K562 (cell line): ENCODE measurements around the gene P4HB. TPM values are rescaled to one million over a fixed set of nuclear protein-coding genes. Genes with fewer than 3 reads are reported as not detected.
A peak's percentile ranks its signal among the peaks of the same experiment; 100 is the strongest.

Source experiments
- ATAC-seq: fragments of 200-7000 bp; cut with Tn5 transposase; 3 replicates; pipeline ENCODE4 v1.9.1; 2020; ENCODE audit warnings: moderate library complexity
- BruUV-seq: library from RNA; stranded (reverse); fragments of 400-500 nt; replicated peaks from 2 replicates; lab custom pipeline; 2021; lab: Mats Ljungman, UMichigan
- CTCF ChIA-PET: fragments of 300-600 bp; formaldehyde crosslinking; extraction: SDS; loops from one replicate; lab custom pipeline; 2021; ENCODE audit warnings: low intra/inter-chr PET ratio; lab: Yijun Ruan, JAX
- POLR2A ChIA-PET: fragments of 300-600, 350-650 bp; sonication (Branson Sonifier 250); formaldehyde crosslinking; extraction: SDS; loops from one replicate; lab custom pipeline; 2021; ENCODE audit warnings: antibody characterized with exemption, inconsistent platforms; lab: Yijun Ruan, JAX
- DNase-seq, 4 experiments: peaks; one replicate each; pipeline versions ENCODE4 v3.0.0 to v3.0.0-alpha.2; 2011 to 2018; ENCODE audit warnings: low spot score in 3 of 4, mixed read lengths in 3 of 4; ENCODE audit errors: extremely low read depth in 1 of 4
- FAIRE-seq: peaks from 2 replicates; lab custom pipeline; 2011; peaks lifted over from hg19 to GRCh38; lab: Jason Lieb, UNC
- H2AFZ ChIP-seq: 2 replicates; pipeline ENCODE4 v1.6.0; 2011; ENCODE audit warnings: low read depth, low read length, control low read depth, inconsistent platforms
- H3K27ac ChIP-seq: fragments of 200-600 bp; 3 replicates; pipeline ENCODE4 v1.8.0; 2011; ENCODE audit warnings: low read depth, mild to moderate bottlenecking, control low read depth, inconsistent platforms, low read length, moderate library complexity, mixed read lengths; ENCODE audit errors: extremely low read depth
- H3K27me3 ChIP-seq, 2 experiments: fragments of 300-600 bp in 1 of 2; 2 replicates in 1 of 2; 3 replicates in 1 of 2; pipeline versions ENCODE4 v1.6.0 to v1.8.0; 2011; ENCODE audit warnings: inconsistent platforms in 2 of 2, low read length in 2 of 2, mild to moderate bottlenecking in 1 of 2, mixed read lengths in 1 of 2, moderate library complexity in 1 of 2; ENCODE audit not compliant: control insufficient read depth in 2 of 2, insufficient read depth in 2 of 2
- H3K36me3 ChIP-seq: fragments of 300-600 bp; 3 replicates; pipeline ENCODE4 v1.8.0; 2011; ENCODE audit warnings: mild to moderate bottlenecking, low read length, inconsistent platforms; ENCODE audit not compliant: control insufficient read depth, insufficient read depth
- H3K4me1 ChIP-seq, 2 experiments: fragments of 200-600 bp in 1 of 2; replicated peaks in 1 of 2; 2 replicates in 1 of 2; 3 replicates in 1 of 2; pipeline versions ENCODE4 v1.5.1 to v1.8.0; 2011; ENCODE audit warnings: inconsistent platforms in 2 of 2, low read length in 2 of 2, mild to moderate bottlenecking in 1 of 2, mixed read lengths in 1 of 2, moderate library complexity in 1 of 2; ENCODE audit not compliant: control insufficient read depth in 2 of 2, insufficient read depth in 2 of 2
- H3K4me2 ChIP-seq: 2 replicates; pipeline ENCODE4 v1.6.1; 2011; ENCODE audit warnings: low read length, control low read depth, inconsistent platforms, mixed read lengths; ENCODE audit not compliant: insufficient read depth
- H3K4me3 ChIP-seq: fragments of 200-600 bp; sonication (generic), shearing (Covaris generic); 2 replicates; pipeline ENCODE4 v1.5.1; 2016; ENCODE audit warnings: control low read depth, inconsistent platforms
- H3K79me2 ChIP-seq: fragments of 200-600 bp; 3 replicates; pipeline ENCODE4 v1.8.0; 2011; ENCODE audit warnings: low read length, inconsistent platforms; ENCODE audit not compliant: control insufficient read depth, insufficient read depth
- H3K9ac ChIP-seq, 2 experiments: 2 replicates each; pipeline versions ENCODE4 v1.6.0 to v1.6.1; 2011; ENCODE audit warnings: low read depth in 2 of 2, low read length in 2 of 2, control low read depth in 1 of 2, inconsistent platforms in 1 of 2, mild to moderate bottlenecking in 1 of 2, mixed read lengths in 1 of 2; ENCODE audit not compliant: insufficient read depth in 1 of 2
- H3K9me1 ChIP-seq: one replicate; pipeline ENCODE4 v1.6.0; 2011; ENCODE audit warnings: inconsistent platforms, mild to moderate bottlenecking, low read length, moderate library complexity; ENCODE audit not compliant: control insufficient read depth, insufficient read depth
- H3K9me3 ChIP-seq: replicated peaks from 2 replicates; pipeline ENCODE4 v1.5.1; 2011; ENCODE audit warnings: low read depth, low read length, inconsistent platforms; ENCODE audit not compliant: control insufficient read depth, insufficient read depth
- H4K20me1 ChIP-seq: replicated peaks from 2 replicates; pipeline ENCODE4 v1.6.1; 2011; ENCODE audit warnings: low read length, inconsistent platforms, mixed read lengths; ENCODE audit not compliant: control insufficient read depth, insufficient read depth
- ATF1 ChIP-seq, 2 experiments: fragments of 450-650 bp in 1 of 2; IDR thresholded peaks; 2 replicates each; pipeline ENCODE4 v1.6.1; 2016; ENCODE audit warnings: missing compliant biosample characterization in 1 of 2, missing genetic modification characterization in 1 of 2
- NFIC ChIP-seq: fragments of 450-650 bp; IDR thresholded peaks from 2 replicates; pipeline ENCODE4 v1.6.1; 2017; ENCODE audit warnings: mild to moderate bottlenecking, inconsistent platforms
- RBM34 ChIP-seq: fragments of 200-400 bp; formaldehyde crosslinking; IDR thresholded peaks from 2 replicates; pipeline ENCODE4 v1.6.1; 2018; ENCODE audit warnings: low read length, borderline replicate concordance; ENCODE audit not compliant: insufficient read depth
- RFX5 ChIP-seq: IDR thresholded peaks from 2 replicates; pipeline ENCODE4 v1.6.1; 2011; ENCODE audit warnings: low read depth, mild to moderate bottlenecking, improper control_type of control experiment, low read length
- SIN3B ChIP-seq: fragments of 450-650 bp; IDR thresholded peaks from 2 replicates; pipeline ENCODE4 v1.6.1; 2017; ENCODE audit warnings: low read depth, mild to moderate bottlenecking, moderate library complexity
- SMARCB1 ChIP-seq: IDR thresholded peaks from 2 replicates; pipeline ENCODE4 v1.6.1; 2011; ENCODE audit warnings: improper control_type of control experiment, low read depth; ENCODE audit not compliant: insufficient read length
- SP2 ChIP-seq: IDR thresholded peaks from 2 replicates; pipeline ENCODE4 v1.6.1; 2011; ENCODE audit warnings: mild to moderate bottlenecking, low read depth, low read length, moderate library complexity; ENCODE audit not compliant: poor library complexity, severe bottlenecking; ENCODE audit errors: extremely low read depth
- ZBTB7A ChIP-seq: IDR thresholded peaks from 2 replicates; pipeline ENCODE4 v1.6.1; 2011; ENCODE audit warnings: low read depth, mild to moderate bottlenecking, low read length, moderate library complexity, borderline replicate concordance; ENCODE audit not compliant: control insufficient read depth
- ZFP36 ChIP-seq: fragments of 150-350 bp; IDR thresholded peaks from 2 replicates; pipeline ENCODE4 v1.6.1; 2018; ENCODE audit warnings: low read length, low read depth; ENCODE audit not compliant: partially characterized antibody
- ZNF76 ChIP-seq: fragments of 250-450 bp; sonication (Bioruptor Pico); IDR thresholded peaks from 2 replicates; pipeline ENCODE4 v1.4.0; 2020; ENCODE audit warnings: mild to moderate bottlenecking, moderate library complexity, borderline replicate concordance
- WGBS: fragments of 100-300 bp; shearing (Covaris generic); methylation state at CpG from one replicate; pipeline ENCODE4 v1.1.6; 2016; ENCODE audit warnings: low coverage, mixed read lengths; ENCODE audit not compliant: insufficient coverage; ENCODE audit errors: missing lambda C conversion rate; 5-methylcytosine and 5-hydroxymethylcytosine counted together
- in situ Hi-C: fragments of 300-500 bp; cut with MboI; formaldehyde crosslinking; loops from 4 replicates; pipeline ENCODE4 v1.15.0; 2018; ENCODE audit warnings: inconsistent platforms, mixed read lengths
- intact Hi-C: fragments of 100-400 bp; cut with micrococcal nuclease; formaldehyde crosslinking; loops from 2 replicates; pipeline ENCODE4 v1.14.2; 2022
- polyA plus RNA-seq, 8 experiments: library from polyadenylated mRNA; depleted of rRNA in 4 of 8; stranded (reverse) in 5 of 8; unstranded in 3 of 8; fragments of >200 nt; fragmentation: Nextera tagmentation in 2 of 8; fragmentation: Illumina TruSeq in 1 of 8; extraction: Ambion mirVana in 2 of 8; extraction: Trizol in 1 of 8; gene quantifications; 2 replicates each; pipeline versions ENCODE4 v1.2.1 to v1.2.3, GENCODE V29; 2011 to 2014; ENCODE audit warnings: inconsistent platforms in 1 of 8, missing spikeins in 1 of 8
- total RNA-seq, 7 experiments: library from RNA; depleted of rRNA in 6 of 7; stranded (reverse); fragments of >200 nt in 6 of 7; fragmentation: Illumina TruSeq in 2 of 7; extraction: Trizol in 2 of 7; gene quantifications; 2 replicates each; pipeline versions ENCODE4 v1.2.1 to v1.2.3, GENCODE V29; 2011 to 2021; ENCODE audit warnings: low replicate concordance in 1 of 7
- TF ChIP-seq, protein P1 (sequence below), 2 experiments: IDR thresholded peaks; 2 replicates each; pipeline ENCODE4 v1.6.1; 2012; ENCODE audit warnings: improper control_type of control experiment in 2 of 2, low read depth in 2 of 2, low read length in 2 of 2, borderline replicate concordance in 1 of 2
- TF ChIP-seq, protein P2 (sequence below): sonication (generic); formaldehyde crosslinking; IDR thresholded peaks from 2 replicates; pipeline ENCODE4 v1.8.0; 2022; ENCODE audit warnings: missing genetic modification reagents, mild to moderate bottlenecking, moderate library complexity, borderline replicate concordance
- TF ChIP-seq, protein P3 (sequence below): fragments of 450-650 bp; IDR thresholded peaks from 2 replicates; pipeline ENCODE4 v1.6.1; 2016
- TF ChIP-seq, protein P4 (sequence below), 2 experiments: fragments of 250-450 bp in 1 of 2; fragments of 450-650 bp in 1 of 2; sonication (Bioruptor Pico) in 1 of 2; IDR thresholded peaks; 2 replicates each; pipeline versions ENCODE4 v1.6.1 to v1.8.0; 2016 to 2021; ENCODE audit warnings: mild to moderate bottlenecking in 2 of 2, moderate library complexity in 2 of 2, missing compliant biosample characterization in 1 of 2, missing genetic modification characterization in 1 of 2

The P4HB gene
- total and polyA plus RNA-seq, 9 of the 15 experiments (the other 6 are each of a cell fraction or from before 2014, with no cell fraction given) = 4.4 to 645 (median 325) TPM

DNA sequence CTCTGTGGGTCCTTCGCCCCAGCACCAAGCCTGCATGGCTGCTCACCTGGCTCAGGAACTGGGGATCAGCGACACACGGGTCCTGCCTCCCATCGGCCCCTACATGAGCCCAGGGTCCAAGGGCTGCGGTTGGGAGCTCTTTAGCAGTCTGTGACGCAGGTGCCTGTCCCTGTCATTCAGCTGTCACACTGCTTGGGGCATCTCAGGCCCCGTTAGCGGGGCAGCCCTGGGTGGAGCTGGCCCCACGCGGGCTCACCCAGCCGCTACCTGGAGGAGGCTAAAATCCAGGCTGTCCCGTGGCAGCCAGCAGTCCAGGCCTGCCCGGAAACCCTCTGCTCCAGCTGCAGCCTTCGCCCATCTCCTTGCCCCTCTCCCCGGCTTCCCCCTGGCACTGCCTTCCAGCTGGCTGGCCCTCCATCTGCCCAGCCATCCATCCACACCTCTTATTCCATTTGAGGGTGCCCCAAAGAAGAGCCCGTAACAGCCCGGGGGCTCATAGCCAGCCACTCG is 53.1 kb downstream of the P4HB start:
- no peak overlapping the region for H2AFZ ChIP-seq
- FAIRE-seq (no peak), DNase-seq (no peak), ATAC-seq (peak; percentile 63)
- H3K79me2 ChIP-seq = no peaks in the 10 kb centered on the region
- H3K27ac ChIP-seq = no peak overlapping the region
- POLR2A ChIA-PET = interaction anchor here (0.5 to 1.8 kb wide), 7 partner anchors 8 to 244 kb away, joined by 3 to 6 read pairs (median 3); partner anchors contain the start of gene P4HB
- CTCF ChIA-PET = no interaction called here
- peaks cover 25 to 82% of the 10 kb centered on the region in 2 experiments; a peak in 4 of 5 replicates for H3K27me3 ChIP-seq
- peaks cover 14% of the 10 kb centered on the region for H4K20me1 ChIP-seq
- no peak for TF ChIP-seq NFIC
- TF ChIP-seq, protein P1, sequence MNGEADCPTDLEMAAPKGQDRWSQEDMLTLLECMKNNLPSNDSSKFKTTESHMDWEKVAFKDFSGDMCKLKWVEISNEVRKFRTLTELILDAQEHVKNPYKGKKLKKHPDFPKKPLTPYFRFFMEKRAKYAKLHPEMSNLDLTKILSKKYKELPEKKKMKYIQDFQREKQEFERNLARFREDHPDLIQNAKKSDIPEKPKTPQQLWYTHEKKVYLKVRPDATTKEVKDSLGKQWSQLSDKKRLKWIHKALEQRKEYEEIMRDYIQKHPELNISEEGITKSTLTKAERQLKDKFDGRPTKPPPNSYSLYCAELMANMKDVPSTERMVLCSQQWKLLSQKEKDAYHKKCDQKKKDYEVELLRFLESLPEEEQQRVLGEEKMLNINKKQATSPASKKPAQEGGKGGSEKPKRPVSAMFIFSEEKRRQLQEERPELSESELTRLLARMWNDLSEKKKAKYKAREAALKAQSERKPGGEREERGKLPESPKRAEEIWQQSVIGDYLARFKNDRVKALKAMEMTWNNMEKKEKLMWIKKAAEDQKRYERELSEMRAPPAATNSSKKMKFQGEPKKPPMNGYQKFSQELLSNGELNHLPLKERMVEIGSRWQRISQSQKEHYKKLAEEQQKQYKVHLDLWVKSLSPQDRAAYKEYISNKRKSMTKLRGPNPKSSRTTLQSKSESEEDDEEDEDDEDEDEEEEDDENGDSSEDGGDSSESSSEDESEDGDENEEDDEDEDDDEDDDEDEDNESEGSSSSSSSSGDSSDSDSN (IDR thresholded peaks at IDR 0.05; ENCODE audit: borderline replicate concordance in 1 of 2, low read depth in 2 of 2, low read length in 2 of 2) = no peak
- TF ChIP-seq SMARCB1 = no peak
- no peak for TF ChIP-seq ZFP36
- no peak for TF ChIP-seq ATF1 (CRISPR knock-in tag; IDR thresholded peaks at IDR 0.05)
- TF ChIP-seq ATF1 (tag; IDR thresholded peaks at IDR 0.05) = peak; percentile 37; the same call in 1 of the 2 replicates
- TF ChIP-seq, protein P2, sequence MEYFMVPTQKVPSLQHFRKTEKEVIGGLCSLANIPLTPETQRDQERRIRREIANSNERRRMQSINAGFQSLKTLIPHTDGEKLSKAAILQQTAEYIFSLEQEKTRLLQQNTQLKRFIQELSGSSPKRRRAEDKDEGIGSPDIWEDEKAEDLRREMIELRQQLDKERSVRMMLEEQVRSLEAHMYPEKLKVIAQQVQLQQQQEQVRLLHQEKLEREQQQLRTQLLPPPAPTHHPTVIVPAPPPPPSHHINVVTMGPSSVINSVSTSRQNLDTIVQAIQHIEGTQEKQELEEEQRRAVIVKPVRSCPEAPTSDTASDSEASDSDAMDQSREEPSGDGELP (CRISPR knock-in tag) = 0 out of 2 replicates have a peak, but pooled peaks have one; percentile 8
- no peak for TF ChIP-seq SP2
- TF ChIP-seq, protein P3, sequence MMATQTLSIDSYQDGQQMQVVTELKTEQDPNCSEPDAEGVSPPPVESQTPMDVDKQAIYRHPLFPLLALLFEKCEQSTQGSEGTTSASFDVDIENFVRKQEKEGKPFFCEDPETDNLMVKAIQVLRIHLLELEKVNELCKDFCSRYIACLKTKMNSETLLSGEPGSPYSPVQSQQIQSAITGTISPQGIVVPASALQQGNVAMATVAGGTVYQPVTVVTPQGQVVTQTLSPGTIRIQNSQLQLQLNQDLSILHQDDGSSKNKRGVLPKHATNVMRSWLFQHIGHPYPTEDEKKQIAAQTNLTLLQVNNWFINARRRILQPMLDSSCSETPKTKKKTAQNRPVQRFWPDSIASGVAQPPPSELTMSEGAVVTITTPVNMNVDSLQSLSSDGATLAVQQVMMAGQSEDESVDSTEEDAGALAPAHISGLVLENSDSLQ = peak; percentile 58; the same call in 1 of the 2 replicates
- TF ChIP-seq RFX5 = no peak
- TF ChIP-seq, protein P4, sequence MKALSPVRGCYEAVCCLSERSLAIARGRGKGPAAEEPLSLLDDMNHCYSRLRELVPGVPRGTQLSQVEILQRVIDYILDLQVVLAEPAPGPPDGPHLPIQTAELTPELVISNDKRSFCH (CRISPR knock-in tag; IDR thresholded peaks at IDR 0.05) = no peak
- TF ChIP-seq, protein P4 (tag; IDR thresholded peaks at IDR 0.05) = no peak
- TF ChIP-seq ZNF76 = no peak
- TF ChIP-seq RBM34 = no peak
- peak; percentile 1; the same call in 1 of the 2 replicates for TF ChIP-seq ZBTB7A
- no peak for TF ChIP-seq SIN3B
- in situ Hi-C loops (loop anchor here (5.0 kb wide), 1 partner anchor 70 kb away; no protein-coding TSS in a partner anchor), intact Hi-C loops (no loop called here)
- no peak overlapping the region for H3K4me2 ChIP-seq
- H3K9ac ChIP-seq = peak overlapping the region in 1 of 2 experiments; percentile 79; a peak in 2 of 4 replicates
- H3K9me1 ChIP-seq = no peaks in the 10 kb centered on the region
- peaks cover 0 to 86% of the 10 kb centered on the region in 2 experiments; a peak in 3 of 5 replicates for H3K4me1 ChIP-seq
- H3K36me3 ChIP-seq = no peaks in the 10 kb centered on the region
- 4% methylated on average over 17 of the region's 18 CpGs for WGBS
- no peaks in the 10 kb centered on the region for H3K9me3 ChIP-seq
- no peak overlapping the region for H3K4me3 ChIP-seq
- BruUV-seq = no TSS peak
